ENCODE measurements around the gene PAFAH1B1. TPM values are rescaled to one million over a fixed set of nuclear protein-coding genes. Genes with fewer than 3 reads are reported as not detected.

Gene PAFAH1B1
- total and polyA plus RNA-seq, 10 of the 15 experiments (the other 5 are each of a cell fraction or from before 2014, with no cell fraction given), result 28.9 to 107 (median 49.1) TPM

- H3K79me2 ChIP-seq (ENCODE audit: control insufficient read depth, insufficient read depth, low read length), result peaks cover 62% of the 10 kb centered on the region
- WGBS (ENCODE audit: insufficient coverage, insufficient replicate concordance, low lambda C conversion rate, missing lambda C conversion rate), result 0% methylated on average over 16 of the region's 16 CpGs
- no peaks in the 10 kb centered on the region for H3K9me3 ChIP-seq (replicated peaks; ENCODE audit: control insufficient read depth, insufficient read depth, low read length)
- no peak overlapping the region; the same call in 1 of the 2 replicates for H2AFZ ChIP-seq (ENCODE audit: control insufficient read depth, low read depth, low read length)
- no peaks in the 10 kb centered on the region for H3K4me1 ChIP-seq (ENCODE audit: control insufficient read depth, insufficient read depth, low read length)
- H3K9ac ChIP-seq (ENCODE audit: control insufficient read depth, insufficient read depth, low read length), result peak overlapping the region; percentile 89
- POLR2A ChIA-PET, result interaction anchor here (0.5 to 2.5 kb wide), 5 partner anchors 54 to 242 kb away, joined by 3 to 6 read pairs (median 4); no protein-coding TSS in a partner anchor
- TSS peak; percentile 57 for BruUV-seq (replicated peaks)
- TF ChIP-seq YY1 (IDR thresholded peaks at IDR 0.05; ENCODE audit: low read depth, low read length), result no peak
- TF ChIP-seq KAT2A (conservative IDR thresholded peaks at IDR 0.05; ENCODE audit: control insufficient read depth, low read depth, low read length), result no peak
- TF ChIP-seq, protein P1, sequence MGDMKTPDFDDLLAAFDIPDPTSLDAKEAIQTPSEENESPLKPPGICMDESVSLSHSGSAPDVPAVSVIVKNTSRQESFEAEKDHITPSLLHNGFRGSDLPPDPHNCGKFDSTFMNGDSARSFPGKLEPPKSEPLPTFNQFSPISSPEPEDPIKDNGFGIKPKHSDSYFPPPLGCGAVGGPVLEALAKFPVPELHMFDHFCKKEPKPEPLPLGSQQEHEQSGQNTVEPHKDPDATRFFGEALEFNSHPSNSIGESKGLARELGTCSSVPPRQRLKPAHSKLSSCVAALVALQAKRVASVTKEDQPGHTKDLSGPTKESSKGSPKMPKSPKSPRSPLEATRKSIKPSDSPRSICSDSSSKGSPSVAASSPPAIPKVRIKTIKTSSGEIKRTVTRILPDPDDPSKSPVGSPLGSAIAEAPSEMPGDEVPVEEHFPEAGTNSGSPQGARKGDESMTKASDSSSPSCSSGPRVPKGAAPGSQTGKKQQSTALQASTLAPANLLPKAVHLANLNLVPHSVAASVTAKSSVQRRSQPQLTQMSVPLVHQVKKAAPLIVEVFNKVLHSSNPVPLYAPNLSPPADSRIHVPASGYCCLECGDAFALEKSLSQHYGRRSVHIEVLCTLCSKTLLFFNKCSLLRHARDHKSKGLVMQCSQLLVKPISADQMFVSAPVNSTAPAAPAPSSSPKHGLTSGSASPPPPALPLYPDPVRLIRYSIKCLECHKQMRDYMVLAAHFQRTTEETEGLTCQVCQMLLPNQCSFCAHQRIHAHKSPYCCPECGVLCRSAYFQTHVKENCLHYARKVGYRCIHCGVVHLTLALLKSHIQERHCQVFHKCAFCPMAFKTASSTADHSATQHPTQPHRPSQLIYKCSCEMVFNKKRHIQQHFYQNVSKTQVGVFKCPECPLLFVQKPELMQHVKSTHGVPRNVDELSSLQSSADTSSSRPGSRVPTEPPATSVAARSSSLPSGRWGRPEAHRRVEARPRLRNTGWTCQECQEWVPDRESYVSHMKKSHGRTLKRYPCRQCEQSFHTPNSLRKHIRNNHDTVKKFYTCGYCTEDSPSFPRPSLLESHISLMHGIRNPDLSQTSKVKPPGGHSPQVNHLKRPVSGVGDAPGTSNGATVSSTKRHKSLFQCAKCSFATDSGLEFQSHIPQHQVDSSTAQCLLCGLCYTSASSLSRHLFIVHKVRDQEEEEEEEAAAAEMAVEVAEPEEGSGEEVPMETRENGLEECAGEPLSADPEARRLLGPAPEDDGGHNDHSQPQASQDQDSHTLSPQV (IDR thresholded peaks at IDR 0.05), result no peak
- TF ChIP-seq TARDBP (IDR thresholded peaks at IDR 0.05; ENCODE audit: borderline replicate concordance), result no peak
- no peak for TF ChIP-seq STAT3 (IDR thresholded peaks at IDR 0.05; ENCODE audit: low read depth, low read length)
- TF ChIP-seq, protein P2, sequence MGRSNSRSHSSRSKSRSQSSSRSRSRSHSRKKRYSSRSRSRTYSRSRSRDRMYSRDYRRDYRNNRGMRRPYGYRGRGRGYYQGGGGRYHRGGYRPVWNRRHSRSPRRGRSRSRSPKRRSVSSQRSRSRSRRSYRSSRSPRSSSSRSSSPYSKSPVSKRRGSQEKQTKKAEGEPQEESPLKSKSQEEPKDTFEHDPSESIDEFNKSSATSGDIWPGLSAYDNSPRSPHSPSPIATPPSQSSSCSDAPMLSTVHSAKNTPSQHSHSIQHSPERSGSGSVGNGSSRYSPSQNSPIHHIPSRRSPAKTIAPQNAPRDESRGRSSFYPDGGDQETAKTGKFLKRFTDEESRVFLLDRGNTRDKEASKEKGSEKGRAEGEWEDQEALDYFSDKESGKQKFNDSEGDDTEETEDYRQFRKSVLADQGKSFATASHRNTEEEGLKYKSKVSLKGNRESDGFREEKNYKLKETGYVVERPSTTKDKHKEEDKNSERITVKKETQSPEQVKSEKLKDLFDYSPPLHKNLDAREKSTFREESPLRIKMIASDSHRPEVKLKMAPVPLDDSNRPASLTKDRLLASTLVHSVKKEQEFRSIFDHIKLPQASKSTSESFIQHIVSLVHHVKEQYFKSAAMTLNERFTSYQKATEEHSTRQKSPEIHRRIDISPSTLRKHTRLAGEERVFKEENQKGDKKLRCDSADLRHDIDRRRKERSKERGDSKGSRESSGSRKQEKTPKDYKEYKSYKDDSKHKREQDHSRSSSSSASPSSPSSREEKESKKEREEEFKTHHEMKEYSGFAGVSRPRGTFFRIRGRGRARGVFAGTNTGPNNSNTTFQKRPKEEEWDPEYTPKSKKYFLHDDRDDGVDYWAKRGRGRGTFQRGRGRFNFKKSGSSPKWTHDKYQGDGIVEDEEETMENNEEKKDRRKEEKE (IDR thresholded peaks at IDR 0.05), result no peak
- no peak for TF ChIP-seq LARP7 (IDR thresholded peaks at IDR 0.05)
- RAD21 ChIA-PET (ENCODE audit: unreplicated experiment), result interaction anchor here (0.9 to 1.5 kb wide), 2 partner anchors 84 kb away, joined by 3 to 5 read pairs; no protein-coding TSS in a partner anchor
- H3K36me3 ChIP-seq (ENCODE audit: control insufficient read depth in 2 of 2, insufficient read depth in 2 of 2, low read length in 1 of 2), result no peaks in the 10 kb centered on the region
- intact Hi-C loops (cut with micrococcal nuclease; ENCODE audit: unreplicated experiment) (loop anchor here (10.0 kb wide), 1 partner anchor 190 kb away; the partner anchor contains the start of gene MNT), in situ Hi-C loops (cut with MboI) (no loop called here)
- 0 out of 2 replicates have a peak, but pooled peaks cover 5% of the 10 kb centered on the region for H4K20me1 ChIP-seq (ENCODE audit: control insufficient read depth, insufficient read depth)
- CTCF ChIA-PET, result interaction anchor here (1.3 kb wide), 1 partner anchor 213 kb away, joined by 3 read pairs; no protein-coding TSS in a partner anchor
- FAIRE-seq, result no peak
- H3K27ac ChIP-seq (ENCODE audit: control insufficient read depth, insufficient read depth), result peak overlapping the region; percentile 89
- peak overlapping the region; percentile 83 for H3K4me3 ChIP-seq
- no peak for DNase-seq (ENCODE audit: low read depth, low spot score)
- SMC1A ChIA-PET (ENCODE audit: uncharacterized antibody, unreplicated experiment), result interaction anchor here (1.2 to 1.4 kb wide), 2 partner anchors 16 to 179 kb away, joined by 3 to 4 read pairs; no protein-coding TSS in a partner anchor
- peak overlapping the region; percentile 74 for H3K4me2 ChIP-seq (ENCODE audit: control insufficient read depth, insufficient read depth)
- peak; percentile 9 for ATAC-seq
- no peaks in the 10 kb centered on the region for H3K27me3 ChIP-seq (replicated peaks in 1 of 2; ENCODE audit: control insufficient read depth in 2 of 2, insufficient read depth in 2 of 2, low read length in 1 of 2)
These were observed 1.5 kb downstream of the PAFAH1B1 start for GRCh38 chr17:2594722-2595599.
